ENCODE measurements around the gene BASP1. TPM values are rescaled to one million over a fixed set of nuclear protein-coding genes. Genes with fewer than 3 reads are reported as not detected.

BASP1 gene
- polyA plus RNA-seq, 1 of the 3 experiments (the other 2 are of a cell fraction) = 107 TPM

DNA sequence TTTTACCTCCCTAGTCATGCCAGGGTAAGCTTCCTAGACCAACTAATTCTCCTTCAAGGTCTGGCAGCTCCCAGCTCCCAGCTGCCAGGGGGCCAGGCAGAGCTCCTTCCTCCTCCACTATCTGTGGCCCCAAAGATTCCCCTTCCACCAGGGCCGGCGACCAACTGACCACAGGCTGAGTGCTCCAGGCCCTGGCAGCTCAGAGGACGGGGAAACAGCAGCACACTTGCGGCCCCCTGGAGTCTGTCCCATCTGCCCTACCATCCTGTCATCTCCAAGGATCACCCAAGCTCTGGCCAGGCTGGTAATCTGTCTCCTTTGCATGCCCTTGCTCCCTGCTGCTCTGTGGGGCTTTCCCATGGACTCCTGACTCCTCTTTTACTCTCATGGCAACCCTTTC is 31.2 kb upstream of the BASP1 start:
- H3K9me3 ChIP-seq = no peaks in the 10 kb centered on the region
- H3K4me1 ChIP-seq (ENCODE audit: control insufficient read depth in 1 of 2, insufficient read depth in 2 of 2, low read depth in 1 of 2, low read length in 1 of 2) = peaks cover 0 to 42% of the 10 kb centered on the region in 2 experiments; a peak in 2 of 4 replicates
- no peak overlapping the region for H3K4me2 ChIP-seq
- no peaks in the 10 kb centered on the region for H4K20me1 ChIP-seq (ENCODE audit: insufficient read depth)
- no peak for DNase-seq
- no peak overlapping the region for H2AFZ ChIP-seq (ENCODE audit: low read depth)
- H3K36me3 ChIP-seq (replicated peaks in 1 of 2; ENCODE audit: control insufficient read depth in 1 of 2, insufficient read depth in 2 of 2, low read length in 1 of 2) = no peaks in the 10 kb centered on the region
- H3K27ac ChIP-seq (ENCODE audit: low read depth in 2 of 2, low read length in 1 of 2) = peak overlapping the region in 1 of 2 experiments; percentile 74; a peak in 2 of 4 replicates
- no peak for TF ChIP-seq SIN3A (IDR thresholded peaks at IDR 0.05; ENCODE audit: borderline replicate concordance, low read depth, low read length)
- ChIA-PET POLR2A (interaction anchor here (0.6 kb wide), 1 partner anchor 163 kb away, joined by 3 read pairs; no protein-coding TSS in a partner anchor), CTCF (interaction anchor here (0.8 to 1.7 kb wide), 3 partner anchors 17 to 394 kb away, joined by 3 to 4 read pairs (median 3); no protein-coding TSS in a partner anchor)
- H3K4me3 ChIP-seq (ENCODE audit: low read depth in 2 of 2, low read length in 1 of 2) = no peak overlapping the region
- H3K9me2 ChIP-seq = no peaks in the 10 kb centered on the region
- peaks cover 70% of the 10 kb centered on the region for H3F3A ChIP-seq (replicated peaks; ENCODE audit: insufficient read depth)
- H3K27me3 ChIP-seq (ENCODE audit: insufficient read depth) = no peaks in the 10 kb centered on the region
- H3K9ac ChIP-seq = no peak overlapping the region
- H3K79me2 ChIP-seq (ENCODE audit: insufficient read depth) = peaks cover 5% of the 10 kb centered on the region
- no CpG with 5 or more reads among the region's 4 CpGs for WGBS (ENCODE audit: low lambda C conversion rate)

DNA sequence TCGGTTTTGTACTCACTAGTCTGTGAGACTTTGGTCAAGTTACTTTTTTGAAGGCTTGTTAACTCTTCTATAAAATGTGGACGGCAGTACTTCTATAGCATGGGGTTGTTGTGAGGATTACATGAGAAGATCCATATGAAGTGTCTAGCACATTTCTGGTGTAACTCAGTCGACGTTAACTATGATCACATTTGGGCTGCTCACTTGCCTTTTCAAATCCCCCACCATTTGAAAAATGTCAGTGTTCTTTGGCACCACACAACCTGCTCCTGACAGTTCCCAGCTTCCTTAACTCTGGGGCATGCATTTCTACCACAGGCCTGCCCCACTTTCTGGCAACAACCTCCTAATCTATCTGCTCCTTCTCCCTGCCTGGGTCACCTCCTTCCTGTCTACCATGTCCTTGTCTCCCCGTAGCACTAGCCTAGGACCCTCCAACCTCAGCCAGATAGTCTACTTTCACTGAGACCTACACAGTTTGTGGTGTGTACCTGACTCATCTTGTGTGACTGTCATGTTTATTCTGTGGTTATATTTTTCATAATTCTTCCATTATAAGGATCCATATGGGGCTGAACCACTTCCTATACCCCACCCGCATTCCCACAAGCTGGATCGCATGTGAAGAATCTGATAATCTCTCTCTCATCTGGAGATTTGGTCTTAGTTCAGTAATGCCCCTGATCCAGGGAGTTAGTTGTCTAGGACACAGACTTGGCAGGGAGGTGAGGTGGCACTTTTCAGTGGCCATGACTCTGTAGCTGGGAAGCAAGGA is 30.2 kb upstream of the BASP1 start:
- peak overlapping the region; percentile 45; the same call in 1 of the 2 replicates for H3K9ac ChIP-seq

More for the DNA sequence above, 30.2 kb upstream of the BASP1 start:
- TF ChIP-seq RXRA (IDR thresholded peaks at IDR 0.05; ENCODE audit: borderline replicate concordance, low read depth) (no peak), GATA2 (CRISPR knock-in tag; IDR thresholded peaks at IDR 0.05) (no peak), TCF12 (IDR thresholded peaks at IDR 0.05) (peak; percentile 61), FOSL2 (IDR thresholded peaks at IDR 0.05; ENCODE audit: borderline replicate concordance, low read depth) (peak; percentile 39; the same call in 1 of the 2 replicates), RFX5 (IDR thresholded peaks at IDR 0.05; ENCODE audit: low read length) (no peak), MXI1 (IDR thresholded peaks at IDR 0.05; ENCODE audit: low read depth, low read length) (no peak)
- TF ChIP-seq, protein P1, sequence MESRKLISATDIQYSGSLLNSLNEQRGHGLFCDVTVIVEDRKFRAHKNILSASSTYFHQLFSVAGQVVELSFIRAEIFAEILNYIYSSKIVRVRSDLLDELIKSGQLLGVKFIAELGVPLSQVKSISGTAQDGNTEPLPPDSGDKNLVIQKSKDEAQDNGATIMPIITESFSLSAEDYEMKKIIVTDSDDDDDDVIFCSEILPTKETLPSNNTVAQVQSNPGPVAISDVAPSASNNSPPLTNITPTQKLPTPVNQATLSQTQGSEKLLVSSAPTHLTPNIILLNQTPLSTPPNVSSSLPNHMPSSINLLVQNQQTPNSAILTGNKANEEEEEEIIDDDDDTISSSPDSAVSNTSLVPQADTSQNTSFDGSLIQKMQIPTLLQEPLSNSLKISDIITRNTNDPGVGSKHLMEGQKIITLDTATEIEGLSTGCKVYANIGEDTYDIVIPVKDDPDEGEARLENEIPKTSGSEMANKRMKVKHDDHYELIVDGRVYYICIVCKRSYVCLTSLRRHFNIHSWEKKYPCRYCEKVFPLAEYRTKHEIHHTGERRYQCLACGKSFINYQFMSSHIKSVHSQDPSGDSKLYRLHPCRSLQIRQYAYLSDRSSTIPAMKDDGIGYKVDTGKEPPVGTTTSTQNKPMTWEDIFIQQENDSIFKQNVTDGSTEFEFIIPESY (IDR thresholded peaks at IDR 0.05; ENCODE audit: borderline replicate concordance, low read depth) = no peak
- ChIA-PET POLR2A (no interaction called here), CTCF (interaction anchor here (1.7 to 7.2 kb wide), 2 partner anchors 55 to 396 kb away, joined by 4 to 159 read pairs; no protein-coding TSS in a partner anchor)
- H3K9me3 ChIP-seq = no peaks in the 10 kb centered on the region
- peaks cover 61% of the 10 kb centered on the region for H3F3A ChIP-seq (replicated peaks; ENCODE audit: insufficient read depth)
- H4K20me1 ChIP-seq (ENCODE audit: insufficient read depth) = no peaks in the 10 kb centered on the region
- H2AFZ ChIP-seq (ENCODE audit: low read depth) = peak overlapping the region; percentile 4; the same call in 1 of the 2 replicates
- H3K27ac ChIP-seq (ENCODE audit: low read depth in 2 of 2, low read length in 1 of 2) = peak overlapping the region in 1 of 2 experiments; percentile 74; a peak in 2 of 4 replicates
- WGBS (ENCODE audit: low lambda C conversion rate) = 63% methylated on average over 7 of the region's 7 CpGs
- peaks cover 5% of the 10 kb centered on the region for H3K79me2 ChIP-seq (ENCODE audit: insufficient read depth)
- no peak for DNase-seq
- no peak overlapping the region for H3K4me3 ChIP-seq (ENCODE audit: low read depth in 2 of 2, low read length in 1 of 2)
- H3K4me1 ChIP-seq (ENCODE audit: control insufficient read depth in 1 of 2, insufficient read depth in 2 of 2, low read depth in 1 of 2, low read length in 1 of 2) = peaks cover 0 to 40% of the 10 kb centered on the region in 2 experiments; a peak in 2 of 4 replicates
- H3K4me2 ChIP-seq = 0 out of 2 replicates have a peak overlapping the region, but pooled peaks have one; percentile 1
- no peaks in the 10 kb centered on the region for H3K9me2 ChIP-seq
- no peaks in the 10 kb centered on the region for H3K27me3 ChIP-seq (ENCODE audit: insufficient read depth)
- no peaks in the 10 kb centered on the region for H3K36me3 ChIP-seq (replicated peaks in 1 of 2; ENCODE audit: control insufficient read depth in 1 of 2, insufficient read depth in 2 of 2, low read length in 1 of 2)
